Body of pancreas (tissue), 4 donors: Measurements from ENCODE around the gene HSPA12B. TPM values are rescaled to one million over a fixed set of nuclear protein-coding genes. Genes with fewer than 3 reads are reported as not detected.

Experiments used
- ATAC-seq: fragments of 150-250 bp; one replicate; pipeline ENCODE4 v1.9.1; 2016
- DNase-seq, 4 donors: peaks; one replicate each; pipeline ENCODE4 v3.0.0-alpha.2; 2019
- H3K27ac ChIP-seq, 4 donors: fragments of 200-600 bp; sonication (generic); 1 replicate in 3 of 4; 2 replicates in 1 of 4; pipeline versions ENCODE4 v1.5.1 to v1.6.1; 2016 to 2019; ENCODE audit warnings: mild to moderate bottlenecking in 1 of 4, mixed read lengths in 1 of 4, moderate library complexity in 1 of 4
- H3K27me3 ChIP-seq, 2 donors: fragments of 200-600 bp; sonication (generic); one replicate each; pipeline ENCODE4 v1.6.0; 2016; ENCODE audit warnings: mild to moderate bottlenecking in 1 of 2
- H3K36me3 ChIP-seq, 2 donors: fragments of 200-600 bp; sonication (generic); replicated peaks in 1 of 2; 2 replicates each; pipeline ENCODE4 v1.5.1; 2016; ENCODE audit warnings: low read depth in 2 of 2; ENCODE audit not compliant: insufficient read depth in 1 of 2
- H3K4me1 ChIP-seq: fragments of 200-600 bp; sonication (generic); one replicate; pipeline ENCODE4 v1.6.0; 2016
- H3K4me3 ChIP-seq, 2 donors: fragments of 200-600 bp; sonication (generic); 1 replicate in 1 of 2; 2 replicates in 1 of 2; pipeline ENCODE4 v1.5.1; 2016 to 2019
- H3K9me3 ChIP-seq, 3 donors: fragments of 200-600 bp; sonication (generic); 1 replicate in 2 of 3; 2 replicates in 1 of 3; pipeline ENCODE4 v1.5.1; 2016
- CTCF ChIP-seq, 7 experiments: fragments of 450-650 bp in 4 of 7; fragments of 200-600 bp in 3 of 7; sonication (generic) in 3 of 7; IDR thresholded peaks; one replicate each; pipeline ENCODE4 v1.5.1; 2016 to 2019; ENCODE audit warnings: antibody characterized with exemption in 7 of 7
- POLR2A ChIP-seq, 3 donors: fragments of 450-650 bp; IDR thresholded peaks; one replicate each; pipeline ENCODE4 v1.6.1; 2016; ENCODE audit warnings: antibody characterized with exemption in 3 of 3, mild to moderate bottlenecking in 2 of 3
- WGBS, 2 donors: methylation state at CpG; one replicate each; pipeline ENCODE4 v1.1.5; 2017; 5-methylcytosine and 5-hydroxymethylcytosine counted together
- intact Hi-C: fragments of 100-400 bp; cut with DNase I; formaldehyde crosslinking; loops from one replicate; pipeline ENCODE4 v1.15.1; 2023
- total RNA-seq, 2 donors: library from RNA; depleted of rRNA; stranded (reverse); fragments of >200 nt; gene quantifications; one replicate each; pipeline ENCODE4 v1.1.0, GENCODE V29; 2016

Gene HSPA12B
- total RNA-seq, 2 donors from 2014 or later = 3.3 to 4.4 TPM

- H3K27ac ChIP-seq = no peak overlapping the region
- H3K4me3 ChIP-seq = no peak overlapping the region
- intact Hi-C loops = no loop called here
- WGBS, 2 donors = 75 to 83% methylated on average over 4 of the region's 4 CpGs
- TF ChIP-seq POLR2A (IDR thresholded peaks at IDR 0.05) (no peak), CTCF (IDR thresholded peaks at IDR 0.05) (no peak)
- no peaks in the 10 kb centered on the region for H3K27me3 ChIP-seq
- H3K4me1 ChIP-seq = no peaks in the 10 kb centered on the region
- H3K36me3 ChIP-seq = no peaks in the 10 kb centered on the region
- no peak for DNase-seq
- ATAC-seq = no peak
- H3K9me3 ChIP-seq = no peaks in the 10 kb centered on the region
These were observed 13.4 kb upstream of the HSPA12B start for GRCh38 chr20:3719046-3719445.

- H3K4me1 ChIP-seq = no peaks in the 10 kb centered on the region
- H3K27me3 ChIP-seq = no peaks in the 10 kb centered on the region
- H3K27ac ChIP-seq = no peak overlapping the region
- no peak for ATAC-seq
- no peak for TF ChIP-seq POLR2A (IDR thresholded peaks at IDR 0.05)
- no peak for TF ChIP-seq CTCF (IDR thresholded peaks at IDR 0.05)
- 56 to 62% methylated on average over 2 of the region's 2 CpGs for WGBS, 2 donors
- H3K4me3 ChIP-seq = no peak overlapping the region
- intact Hi-C loops = no loop called here
- no peak for DNase-seq
- no peaks in the 10 kb centered on the region for H3K9me3 ChIP-seq
- no peaks in the 10 kb centered on the region for H3K36me3 ChIP-seq
These were observed 12.4 kb upstream of the HSPA12B start for GRCh38 chr20:3720068-3720467.

- 31 to 51% methylated on average over 6 of the region's 6 CpGs for WGBS, 2 donors
- Histone ChIP-seq H3K27ac (no peak overlapping the region), H3K9me3 (no peaks in the 10 kb centered on the region), H3K4me3 (no peak overlapping the region), H3K36me3 (no peaks in the 10 kb centered on the region), H3K4me1 (no peaks in the 10 kb centered on the region), H3K27me3 (no peaks in the 10 kb centered on the region)
- TF ChIP-seq CTCF (IDR thresholded peaks at IDR 0.05) (no peak), POLR2A (IDR thresholded peaks at IDR 0.05) (no peak)
- no peak for DNase-seq
- ATAC-seq = no peak
- intact Hi-C loops = no loop called here
These were observed 11.9 kb upstream of the HSPA12B start for GRCh38 chr20:3720626-3721025.

- no peak overlapping the region for H3K4me3 ChIP-seq
- intact Hi-C loops = no loop called here
- no peak for ATAC-seq
- no peaks in the 10 kb centered on the region for H3K4me1 ChIP-seq
- H3K27me3 ChIP-seq = no peaks in the 10 kb centered on the region
- no peak for DNase-seq
- H3K36me3 ChIP-seq = no peaks in the 10 kb centered on the region
- TF ChIP-seq POLR2A (IDR thresholded peaks at IDR 0.05) = no peak
- TF ChIP-seq CTCF (IDR thresholded peaks at IDR 0.05) = no peak
- H3K27ac ChIP-seq = no peak overlapping the region
- no peaks in the 10 kb centered on the region for H3K9me3 ChIP-seq
- WGBS, 2 donors = 78 to 82% methylated on average over 4 of the region's 4 CpGs
These were observed 10.6 kb upstream of the HSPA12B start for GRCh38 chr20:3721912-3722311.

- 85 to 93% methylated on average over 8 of the region's 8 CpGs for WGBS, 2 donors
- intact Hi-C loops = no loop called here
- no peaks in the 10 kb centered on the region for H3K9me3 ChIP-seq
- no peak overlapping the region for H3K27ac ChIP-seq
- H3K36me3 ChIP-seq = no peaks in the 10 kb centered on the region
- no peaks in the 10 kb centered on the region for H3K4me1 ChIP-seq
- ATAC-seq (no peak), DNase-seq (no peak)
- no peak for TF ChIP-seq CTCF (IDR thresholded peaks at IDR 0.05)
- no peak for TF ChIP-seq POLR2A (IDR thresholded peaks at IDR 0.05)
- no peaks in the 10 kb centered on the region for H3K27me3 ChIP-seq
- H3K4me3 ChIP-seq = no peak overlapping the region
These were observed 9.2 kb upstream of the HSPA12B start for GRCh38 chr20:3723284-3723683.
